ENCODE results near the gene GALNS.

DNA sequence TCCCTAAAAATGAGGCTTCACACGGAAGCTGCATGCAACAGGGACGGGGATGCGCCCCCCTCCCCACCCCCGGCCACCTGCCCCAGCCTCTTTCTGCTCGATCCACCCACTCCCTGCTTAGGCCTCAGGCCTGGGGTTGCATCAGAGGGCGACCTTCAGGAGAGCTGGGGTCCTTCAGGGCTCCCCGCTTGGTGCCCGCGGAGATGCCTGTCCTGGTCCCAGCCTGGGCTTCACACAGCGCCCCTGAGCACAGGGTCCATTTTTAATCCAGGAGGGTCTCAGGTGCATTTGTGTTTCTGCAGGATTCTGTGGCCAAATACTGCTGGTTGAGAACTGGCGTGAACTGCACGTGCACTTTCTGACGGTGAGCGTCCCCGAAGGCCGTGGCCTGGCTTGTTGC lies 37.6 kb downstream of the GALNS start:
- TF ChIP-seq, protein P1, sequence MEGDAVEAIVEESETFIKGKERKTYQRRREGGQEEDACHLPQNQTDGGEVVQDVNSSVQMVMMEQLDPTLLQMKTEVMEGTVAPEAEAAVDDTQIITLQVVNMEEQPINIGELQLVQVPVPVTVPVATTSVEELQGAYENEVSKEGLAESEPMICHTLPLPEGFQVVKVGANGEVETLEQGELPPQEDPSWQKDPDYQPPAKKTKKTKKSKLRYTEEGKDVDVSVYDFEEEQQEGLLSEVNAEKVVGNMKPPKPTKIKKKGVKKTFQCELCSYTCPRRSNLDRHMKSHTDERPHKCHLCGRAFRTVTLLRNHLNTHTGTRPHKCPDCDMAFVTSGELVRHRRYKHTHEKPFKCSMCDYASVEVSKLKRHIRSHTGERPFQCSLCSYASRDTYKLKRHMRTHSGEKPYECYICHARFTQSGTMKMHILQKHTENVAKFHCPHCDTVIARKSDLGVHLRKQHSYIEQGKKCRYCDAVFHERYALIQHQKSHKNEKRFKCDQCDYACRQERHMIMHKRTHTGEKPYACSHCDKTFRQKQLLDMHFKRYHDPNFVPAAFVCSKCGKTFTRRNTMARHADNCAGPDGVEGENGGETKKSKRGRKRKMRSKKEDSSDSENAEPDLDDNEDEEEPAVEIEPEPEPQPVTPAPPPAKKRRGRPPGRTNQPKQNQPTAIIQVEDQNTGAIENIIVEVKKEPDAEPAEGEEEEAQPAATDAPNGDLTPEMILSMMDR (IDR thresholded peaks at IDR 0.05), result no peak
- TF ChIP-seq POLR2A (IDR thresholded peaks at IDR 0.05), result no peak

Measured in adrenal gland (tissue), 5 donors.